Adrenal gland (tissue), 5 donors: ENCODE results near the gene ASPG.

Experiments used
- CTCF ChIP-seq, 6 experiments: fragments of 450-650 bp in 4 of 6; fragments of 200-600 bp in 2 of 6; sonication (generic) in 1 of 6; IDR thresholded peaks; 1 replicate in 5 of 6; 2 replicates in 1 of 6; pipeline versions ENCODE4 v1.5.1 to v1.8.0; 2016 to 2021; ENCODE audit warnings: antibody characterized with exemption in 6 of 6, mild to moderate bottlenecking in 2 of 6, moderate library complexity in 1 of 6
- POLR2A ChIP-seq, 2 donors: fragments of 450-650 bp; IDR thresholded peaks; one replicate each; pipeline ENCODE4 v1.6.1; 2017; ENCODE audit warnings: antibody characterized with exemption in 2 of 2, mild to moderate bottlenecking in 2 of 2, moderate library complexity in 1 of 2
- donor health status: DM: no; HTN: no; CAD: no.

GRCh38 chr14:104091061-104091926 lies 5.8 kb downstream of the ASPG start:
- TF ChIP-seq POLR2A (IDR thresholded peaks at IDR 0.05) = no peak
- no peak for TF ChIP-seq CTCF (IDR thresholded peaks at IDR 0.05)
